Bronchial epithelial cell (primary cell): ENCODE data around the gene ZNF365. TPM values are rescaled to one million over a fixed set of nuclear protein-coding genes. Genes with fewer than 3 reads are reported as not detected.
A peak's percentile ranks its signal among the peaks of the same experiment; 100 is the strongest.
"Not testable (repeated sequence)": the region's sequence is repeated elsewhere in the genome, so short reads cannot be mapped to it uniquely, and the experiment has no call there.

Source experiments
- DNase-seq: peaks from one replicate; pipeline ENCODE4 v3.0.0-alpha.2; 2010; ENCODE audit warnings: low read depth
- FAIRE-seq: peaks from 2 replicates; lab custom pipeline; 2011; peaks lifted over from hg19 to GRCh38; lab: Jason Lieb, UNC
- H3K27me3 ChIP-seq: 2 replicates; pipeline ENCODE4 v1.5.1; 2011; ENCODE audit warnings: low read length; ENCODE audit not compliant: control insufficient read depth, insufficient read depth
- H3K36me3 ChIP-seq: 2 replicates; pipeline ENCODE4 v1.5.1; 2011; ENCODE audit warnings: low read length; ENCODE audit not compliant: control insufficient read depth, insufficient read depth
- H3K4me3 ChIP-seq: 2 replicates; pipeline ENCODE4 v1.5.1; 2011; ENCODE audit warnings: mild to moderate bottlenecking, low read depth, low read length, control low read depth
- CTCF ChIP-seq: IDR thresholded peaks from 2 replicates; pipeline ENCODE4 v1.5.1; 2011; ENCODE audit warnings: mild to moderate bottlenecking, moderate library complexity, low read length, control low read depth, inconsistent platforms; ENCODE audit not compliant: insufficient read depth, severe bottlenecking
- total RNA-seq: library from RNA; depleted of rRNA; stranded (reverse); fragments of >200 nt; gene quantifications from 2 replicates; pipeline ENCODE4 v1.2.1, GENCODE V29; 2014

The ZNF365 gene
- total RNA-seq, 1 donor from 2014 or later = 1.3 TPM

GRCh38 chr10:62374862-62375710 lies 917 bp downstream of the ZNF365 start:
- DNase-seq = peak; percentile 68
- no peak for FAIRE-seq
- Histone ChIP-seq H3K27me3 (no peaks in the 10 kb centered on the region), H3K4me3 (no peak overlapping the region), H3K36me3 (no peaks in the 10 kb centered on the region)
- no peak for TF ChIP-seq CTCF

GRCh38 chr10:62376071-62377025 lies 2.2 kb downstream of the ZNF365 start:
- no peaks in the 10 kb centered on the region for H3K36me3 ChIP-seq
- FAIRE-seq (no peak), DNase-seq (no peak)
- H3K27me3 ChIP-seq = no peaks in the 10 kb centered on the region
- no peak for TF ChIP-seq CTCF
- no peak overlapping the region for H3K4me3 ChIP-seq

- TF ChIP-seq CTCF = no peak
- FAIRE-seq = no peak
- no peak for DNase-seq
Measured at GRCh38 chr10:62377026-62377415, 2.9 kb downstream of the ZNF365 start.

GRCh38 chr10:62377966-62378365 lies 3.8 kb downstream of the ZNF365 start:
- no peak overlapping the region for H3K4me3 ChIP-seq
- FAIRE-seq = no peak
- no peak for TF ChIP-seq CTCF
- DNase-seq = no peak
- no peaks in the 10 kb centered on the region for H3K36me3 ChIP-seq
- no peaks in the 10 kb centered on the region for H3K27me3 ChIP-seq

More at GRCh38 chr10:62377026-62377415, 2.9 kb downstream of the ZNF365 start:
- no peaks in the 10 kb centered on the region for H3K27me3 ChIP-seq
- no peaks in the 10 kb centered on the region for H3K36me3 ChIP-seq
- no peak overlapping the region for H3K4me3 ChIP-seq

- not testable (repeated sequence) for H3K36me3 ChIP-seq, H3K4me3 ChIP-seq, H3K27me3 ChIP-seq, FAIRE-seq, DNase-seq
Measured at GRCh38 chr10:62378877-62379276, 4.7 kb downstream of the ZNF365 start.

GRCh38 chr10:62379394-62379793 lies 5.2 kb downstream of the ZNF365 start:
- TF ChIP-seq CTCF = no peak
- no peak overlapping the region for H3K4me3 ChIP-seq
- DNase-seq (no peak), FAIRE-seq (no peak)
- H3K27me3 ChIP-seq = no peaks in the 10 kb centered on the region
- H3K36me3 ChIP-seq = no peaks in the 10 kb centered on the region
